HCT116 (cell line): ENCODE data around the gene FADS1. TPM values are rescaled to one million over a fixed set of nuclear protein-coding genes. Genes with fewer than 3 reads are reported as not detected.

Experiments
- ATAC-seq: fragments of 200-7000 bp; cut with Tn5 transposase; 2 replicates; pipeline ENCODE4 v1.9.1; 2020; ENCODE audit warnings: mild to moderate bottlenecking, moderate library complexity
- BruUV-seq: library from RNA; stranded (reverse); fragments of 400-500 nt; replicated peaks from 2 replicates; lab custom pipeline; 2021; lab: Mats Ljungman, UMichigan
- CTCF ChIA-PET: fragments of 300-600 bp; sonication (Branson Sonifier 250); formaldehyde crosslinking; loops from one replicate; lab custom pipeline; 2021; ENCODE audit warnings: antibody characterized with exemption; lab: Charles Lee
- POLR2A ChIA-PET: fragments of 300-600, 350-600 bp; sonication (Branson Sonifier 250); formaldehyde crosslinking; loops from one replicate; lab custom pipeline; 2021; ENCODE audit warnings: antibody characterized with exemption; lab: Charles Lee
- RAD21 ChIA-PET, 2 experiments: fragments of 300-600 bp; sonication (Branson Sonifier 250); formaldehyde crosslinking; loops; one replicate each; lab custom pipeline; 2023; ENCODE audit warnings: low total read pairs in 2 of 2; ENCODE audit not compliant: uncharacterized antibody in 2 of 2, unreplicated experiment in 2 of 2, low non-redundant PET in 1 of 2; lab: Charles Lee
- DNase-seq: peaks from one replicate; pipeline ENCODE4 v3.0.0-alpha.2; 2010; ENCODE audit warnings: low read depth, low spot score
- H2AFZ ChIP-seq: fragments of 200-600 bp; shearing (Covaris generic), sonication (generic); 2 replicates; pipeline ENCODE4 v1.6.1; 2017; ENCODE audit warnings: low read depth, mixed run types, mixed read lengths, antibody characterized with exemption, low read length; ENCODE audit not compliant: poor library complexity, severe bottlenecking
- H3K27ac ChIP-seq: 2 replicates; pipeline ENCODE4 v1.5.1; 2012; ENCODE audit warnings: low read depth, low read length
- H3K27me3 ChIP-seq: fragments of 200-600 bp; sonication (generic); 2 replicates; pipeline ENCODE4 v1.6.1; 2016; ENCODE audit warnings: mixed run types, low read length, mixed read lengths; ENCODE audit not compliant: insufficient read depth
- H3K36me3 ChIP-seq, 2 experiments: fragments of 200-500 bp in 1 of 2; fragments of 200-600 bp in 1 of 2; sonication (Bioruptor generic) in 1 of 2; sonication (generic) in 1 of 2; 2 replicates each; pipeline versions ENCODE4 v1.5.1 to v1.6.1; 2014 to 2016; ENCODE audit warnings: low read length in 2 of 2, inconsistent platforms in 1 of 2, mixed read lengths in 1 of 2, mixed run types in 1 of 2; ENCODE audit not compliant: insufficient read depth in 2 of 2, control insufficient read depth in 1 of 2
- H3K4me1 ChIP-seq, 2 experiments: fragments of 200-600 bp in 1 of 2; sonication (generic) in 1 of 2; 2 replicates each; pipeline versions ENCODE4 v1.5.1 to v1.6.1; 2012 to 2017; ENCODE audit warnings: low read length in 2 of 2, inconsistent platforms in 1 of 2, mild to moderate bottlenecking in 1 of 2, mixed read lengths in 1 of 2, mixed run types in 1 of 2, moderate library complexity in 1 of 2; ENCODE audit not compliant: insufficient read depth in 2 of 2, control insufficient read depth in 1 of 2
- H3K4me2 ChIP-seq: fragments of 200-600 bp; sonication (generic); 2 replicates; pipeline ENCODE4 v1.6.1; 2017; ENCODE audit warnings: mixed run types, low read length, mixed read lengths
- H3K4me3 ChIP-seq, 2 experiments: fragments of 200-600 bp in 1 of 2; sonication (generic) in 1 of 2; replicated peaks in 1 of 2; 2 replicates each; pipeline ENCODE4 v1.5.1; 2011 to 2016; ENCODE audit warnings: low read length in 2 of 2, control low read depth in 1 of 2, low read depth in 1 of 2, mild to moderate bottlenecking in 1 of 2, mixed read lengths in 1 of 2, mixed run types in 1 of 2
- H3K79me2 ChIP-seq: fragments of 200-600 bp; sonication (generic); 2 replicates; pipeline ENCODE4 v1.6.1; 2017; ENCODE audit warnings: mild to moderate bottlenecking, mixed run types, low read length, moderate library complexity, mixed read lengths; ENCODE audit not compliant: insufficient read depth
- H3K9ac ChIP-seq: fragments of 200-600 bp; sonication (generic); 2 replicates; pipeline ENCODE4 v1.6.1; 2016; ENCODE audit warnings: low read length, mixed read lengths
- H3K9me2 ChIP-seq: fragments of 200-600 bp; sonication (generic), shearing (Covaris generic); 2 replicates; pipeline ENCODE4 v1.6.1; 2017; ENCODE audit warnings: mixed run types, mild to moderate bottlenecking, moderate library complexity; ENCODE audit not compliant: insufficient read depth
- H3K9me3 ChIP-seq, 2 experiments: fragments of 200-500 bp in 1 of 2; fragments of 200-600 bp in 1 of 2; sonication (Bioruptor generic) in 1 of 2; sonication (generic) in 1 of 2; 2 replicates each; pipeline ENCODE4 v1.6.1; 2014 to 2017; ENCODE audit warnings: low read length in 2 of 2, mixed read lengths in 2 of 2, inconsistent platforms in 1 of 2, low read depth in 1 of 2, mild to moderate bottlenecking in 1 of 2, mixed run types in 1 of 2, moderate library complexity in 1 of 2; ENCODE audit not compliant: control insufficient read depth in 1 of 2, insufficient read depth in 1 of 2
- H4K20me1 ChIP-seq: fragments of 200-600 bp; sonication (generic), shearing (Covaris generic); 2 replicates; pipeline ENCODE4 v1.6.1; 2017; ENCODE audit warnings: mixed run types, mild to moderate bottlenecking, moderate library complexity; ENCODE audit not compliant: insufficient read depth
- CBX3 ChIP-seq: IDR thresholded peaks from 2 replicates; pipeline ENCODE4 v1.6.1; 2012; ENCODE audit warnings: low read depth
- CEBPB ChIP-seq: IDR thresholded peaks from 2 replicates; pipeline ENCODE4 v1.6.1; 2012; ENCODE audit warnings: low read depth
- CTCF ChIP-seq, 3 experiments: fragments of 200-600 bp in 1 of 3; sonication (generic) in 1 of 3; IDR thresholded peaks in 2 of 3; conservative IDR thresholded peaks in 1 of 3; 2 replicates each; pipeline ENCODE4 v1.5.1; 2012 to 2017; ENCODE audit warnings: low read depth in 2 of 3, low read length in 2 of 3, antibody characterized with exemption in 1 of 3, borderline replicate concordance in 1 of 3, control low read depth in 1 of 3, mild to moderate bottlenecking in 1 of 3, mixed read lengths in 1 of 3, mixed run types in 1 of 3, moderate library complexity in 1 of 3; ENCODE audit not compliant: insufficient read depth in 1 of 3
- EGR1 ChIP-seq: IDR thresholded peaks from 2 replicates; pipeline ENCODE4 v1.6.1; 2012; ENCODE audit warnings: low read depth
- EZH2 ChIP-seq: fragments of 200-600 bp; sonication (generic); IDR thresholded peaks from 2 replicates; pipeline ENCODE4 v1.6.1; 2017; ENCODE audit warnings: antibody characterized with exemption, mixed run types
- FOSL1 ChIP-seq: IDR thresholded peaks from 2 replicates; pipeline ENCODE4 v1.6.1; 2012; ENCODE audit warnings: low read depth
- JUND ChIP-seq: IDR thresholded peaks from 2 replicates; pipeline ENCODE4 v1.6.1; 2012
- POLR2A ChIP-seq: IDR thresholded peaks from 2 replicates; pipeline ENCODE4 v1.7.0; 2011; ENCODE audit warnings: borderline replicate concordance; ENCODE audit not compliant: insufficient read depth, insufficient read length; ENCODE audit errors: extremely low read depth
- POLR2AphosphoS5 ChIP-seq: IDR thresholded peaks from 2 replicates; pipeline ENCODE4 v1.6.1; 2011; ENCODE audit warnings: mild to moderate bottlenecking, low read depth, low read length, moderate library complexity
- RAD21 ChIP-seq: IDR thresholded peaks from 2 replicates; pipeline ENCODE4 v1.6.1; 2012; ENCODE audit warnings: low read depth, mild to moderate bottlenecking
- REST ChIP-seq: IDR thresholded peaks from 2 replicates; pipeline ENCODE4 v1.6.1; 2012; ENCODE audit warnings: low read depth
- SIN3A ChIP-seq: IDR thresholded peaks from 2 replicates; pipeline ENCODE4 v1.6.1; 2012; ENCODE audit warnings: low read depth
- SP1 ChIP-seq: IDR thresholded peaks from 2 replicates; pipeline ENCODE4 v1.6.1; 2012; ENCODE audit warnings: low read depth
- SRF ChIP-seq: IDR thresholded peaks from 2 replicates; pipeline ENCODE4 v1.6.1; 2012; ENCODE audit warnings: low read depth
- ZBTB33 ChIP-seq: IDR thresholded peaks from 2 replicates; pipeline ENCODE4 v1.6.1; 2011; ENCODE audit warnings: mild to moderate bottlenecking, low read length, moderate library complexity; ENCODE audit not compliant: insufficient replicate concordance; ENCODE audit errors: extremely low read depth
- ZFX ChIP-seq: fragments of 450-650 bp; IDR thresholded peaks from 2 replicates; pipeline ENCODE4 v1.6.1; 2017
- ZNF274 ChIP-seq: fragments of 200-500 bp; sonication (Bioruptor generic); IDR thresholded peaks from 2 replicates; pipeline ENCODE4 v1.6.1; 2014; ENCODE audit warnings: mild to moderate bottlenecking, low read depth, low read length, inconsistent platforms
- intact Hi-C: fragments of 100-400 bp; cut with micrococcal nuclease; formaldehyde crosslinking; loops from 2 replicates; pipeline ENCODE4 v1.10.0; 2022
- total RNA-seq: library from RNA; stranded (reverse); gene quantifications from one replicate; pipeline ENCODE4 v1.2.1, GENCODE V29; 2021; ENCODE audit not compliant: unreplicated experiment
- TF ChIP-seq, protein P1 (sequence below): IDR thresholded peaks from 2 replicates; pipeline ENCODE4 v1.6.1; 2012
- TF ChIP-seq, protein P2 (sequence below): IDR thresholded peaks from 2 replicates; pipeline ENCODE4 v1.6.1; 2012

FADS1 gene
- total RNA-seq, 1 experiment from 2014 or later = 56.6 TPM

GRCh38 chr11:61836193-61836592 is 19.4 kb upstream of the FADS1 start:
- no peaks in the 10 kb centered on the region for H3K27me3 ChIP-seq
- BruUV-seq = no TSS peak
- TF ChIP-seq POLR2A (no peak), CBX3 (no peak), CEBPB (no peak), REST (no peak), EZH2 (no peak), ZNF274 (no peak), POLR2AphosphoS5 (no peak), JUND (no peak), SRF (no peak), CTCF (IDR thresholded peaks at IDR 0.05 in 2 of 3, conservative IDR thresholded peaks at IDR 0.05 in 1 of 3; ENCODE audit: borderline replicate concordance in 1 of 3, insufficient read depth in 1 of 3, low read depth in 2 of 3, low read length in 2 of 3) (no peak), EGR1 (no peak), RAD21 (no peak), ZFX (no peak), SIN3A (no peak), ZBTB33 (no peak), SP1 (no peak), FOSL1 (no peak)
- TF ChIP-seq, protein P1, sequence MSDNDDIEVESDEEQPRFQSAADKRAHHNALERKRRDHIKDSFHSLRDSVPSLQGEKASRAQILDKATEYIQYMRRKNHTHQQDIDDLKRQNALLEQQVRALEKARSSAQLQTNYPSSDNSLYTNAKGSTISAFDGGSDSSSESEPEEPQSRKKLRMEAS = no peak
- TF ChIP-seq, protein P2, sequence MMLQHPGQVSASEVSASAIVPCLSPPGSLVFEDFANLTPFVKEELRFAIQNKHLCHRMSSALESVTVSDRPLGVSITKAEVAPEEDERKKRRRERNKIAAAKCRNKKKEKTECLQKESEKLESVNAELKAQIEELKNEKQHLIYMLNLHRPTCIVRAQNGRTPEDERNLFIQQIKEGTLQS = no peak
- TF ChIP-seq, all 23 proteins: peak for 0
- RAD21 ChIA-PET = no interaction called here
- Histone ChIP-seq H3K36me3 (no peaks in the 10 kb centered on the region), H3K79me2 (no peaks in the 10 kb centered on the region), H2AFZ (no peak overlapping the region), H3K9ac (no peak overlapping the region), H3K27ac (no peak overlapping the region), H3K9me2 (no peaks in the 10 kb centered on the region), H4K20me1 (no peaks in the 10 kb centered on the region), H3K4me3 (no peak overlapping the region), H3K4me2 (no peak overlapping the region), H3K9me3 (no peaks in the 10 kb centered on the region), H3K4me1 (peaks cover 0 to 5% of the 10 kb centered on the region in 2 experiments; a peak in 1 of 4 replicates)
- no peak for ATAC-seq
- CTCF ChIA-PET = no interaction called here
- DNase-seq = no peak
- POLR2A ChIA-PET = interaction anchor here (0.6 to 1.2 kb wide), 2 partner anchors 21 to 23 kb away, joined by 3 to 4 read pairs; no protein-coding TSS in a partner anchor
- intact Hi-C loops = no loop called here
